ENCODE measurements around the gene SPPL2B.
"Not testable (repeated sequence)": the region's sequence is repeated elsewhere in the genome, so short reads cannot be mapped to it uniquely, and the experiment has no call there.

The SPPL2B gene

DNA sequence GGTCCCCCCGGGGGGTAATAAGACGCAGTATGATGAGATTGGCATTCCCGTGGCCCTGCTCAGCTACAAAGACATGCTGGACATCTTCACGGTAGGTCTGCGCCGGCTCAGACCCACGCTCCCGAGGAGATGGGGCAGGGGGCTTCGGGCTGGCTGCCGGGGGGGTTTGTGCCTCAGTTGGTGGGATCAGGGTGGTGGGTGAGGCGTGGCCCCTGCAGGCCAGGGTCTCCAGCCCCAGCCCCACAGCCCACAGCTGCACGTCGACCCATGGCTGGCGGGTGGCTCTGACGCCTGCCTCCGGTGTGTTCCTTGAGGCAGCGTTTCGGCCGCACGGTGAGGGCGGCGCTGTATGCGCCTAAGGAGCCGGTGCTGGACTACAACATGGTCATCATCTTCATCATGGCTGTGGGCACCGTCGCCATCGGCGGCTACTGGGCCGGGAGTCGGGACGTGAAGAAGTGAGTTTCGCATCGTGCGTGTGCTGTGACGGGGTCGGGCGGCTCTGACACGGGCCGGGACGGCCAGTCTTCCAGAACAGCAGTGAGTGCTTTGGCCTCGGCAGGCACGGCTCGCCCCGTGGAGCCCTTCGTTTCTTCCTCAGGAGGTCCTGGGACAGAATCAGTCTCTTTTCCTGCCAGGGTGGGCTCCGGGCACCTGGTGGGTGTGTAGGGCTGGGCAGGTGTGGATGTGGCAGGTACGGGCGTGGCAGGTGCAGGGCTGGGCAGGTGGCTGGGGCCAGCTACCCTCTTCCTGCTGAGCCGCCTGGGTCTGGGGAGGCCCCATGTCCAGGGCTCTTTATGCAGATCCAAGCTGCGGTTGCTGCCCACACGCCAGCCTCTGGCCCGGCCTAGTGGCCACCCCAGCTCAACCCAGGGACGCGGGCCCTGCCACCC lies 10.5 kb downstream of the SPPL2B start:
- DNase-seq, result no peak

DNA sequence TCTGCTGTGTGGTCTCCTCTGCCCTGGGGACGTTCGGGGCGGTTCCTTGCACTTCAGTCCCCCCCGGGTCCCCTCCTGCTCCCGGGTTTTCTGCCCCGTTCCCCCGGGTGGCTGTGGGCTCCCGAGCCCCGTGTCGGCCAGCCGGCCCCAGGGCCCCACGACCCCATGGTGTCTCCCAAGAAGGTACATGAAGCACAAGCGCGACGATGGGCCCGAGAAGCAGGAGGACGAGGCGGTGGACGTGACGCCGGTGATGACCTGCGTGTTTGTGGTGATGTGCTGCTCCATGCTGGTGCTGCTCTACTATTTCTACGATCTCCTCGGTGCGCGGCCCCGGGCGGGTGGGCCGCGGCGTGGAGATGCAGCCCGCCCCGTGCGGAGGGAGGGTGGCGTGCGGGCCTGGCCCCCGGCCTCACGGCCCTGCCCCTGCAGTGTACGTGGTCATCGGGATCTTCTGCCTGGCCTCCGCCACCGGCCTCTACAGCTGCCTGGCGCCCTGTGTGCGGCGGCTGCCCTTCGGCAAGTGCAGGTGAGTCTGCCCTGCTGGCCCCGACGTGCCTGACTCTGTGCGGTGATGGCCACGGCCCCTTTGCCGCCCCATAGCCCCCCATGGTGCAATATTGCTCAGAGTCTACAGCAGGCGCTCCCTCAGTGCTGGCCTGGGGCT lies 11.3 kb downstream of the SPPL2B start:
- no peak for DNase-seq

DNA sequence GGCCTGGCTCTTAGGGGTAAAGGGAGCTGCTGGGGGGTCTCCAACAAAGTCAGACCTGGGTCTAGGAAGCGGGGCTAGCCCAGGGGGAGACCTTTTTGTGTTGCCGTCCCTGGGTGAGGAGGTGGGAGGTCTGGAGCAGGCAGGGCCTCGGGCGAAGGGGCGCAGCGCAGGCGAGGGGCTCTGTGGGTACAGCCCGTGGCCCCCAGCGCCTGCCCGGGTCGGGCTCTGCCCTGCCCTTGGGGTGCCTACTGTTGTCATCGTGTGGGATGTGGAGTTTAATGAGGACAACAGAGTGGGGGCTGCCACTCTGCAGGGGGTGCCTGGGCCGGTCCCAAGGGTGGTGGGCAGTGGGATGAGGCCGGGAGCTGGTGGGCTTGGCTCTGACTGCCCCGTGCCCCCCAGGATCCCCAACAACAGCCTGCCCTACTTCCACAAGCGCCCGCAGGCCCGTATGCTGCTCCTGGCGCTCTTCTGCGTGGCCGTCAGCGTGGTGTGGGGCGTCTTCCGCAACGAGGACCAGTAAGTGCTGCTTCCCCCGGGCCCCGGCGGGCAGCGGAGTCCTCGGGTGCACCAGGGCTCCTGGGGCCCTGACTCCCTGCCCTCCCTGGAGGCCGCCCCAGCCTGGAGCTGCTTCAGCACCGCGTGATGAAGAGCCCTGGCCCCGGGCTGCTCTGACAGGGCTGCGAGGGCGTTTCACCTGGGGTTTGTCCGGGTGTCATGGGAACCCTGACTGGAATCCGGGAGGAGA lies 12.2 kb downstream of the SPPL2B start:
- DNase-seq, result no peak

DNA sequence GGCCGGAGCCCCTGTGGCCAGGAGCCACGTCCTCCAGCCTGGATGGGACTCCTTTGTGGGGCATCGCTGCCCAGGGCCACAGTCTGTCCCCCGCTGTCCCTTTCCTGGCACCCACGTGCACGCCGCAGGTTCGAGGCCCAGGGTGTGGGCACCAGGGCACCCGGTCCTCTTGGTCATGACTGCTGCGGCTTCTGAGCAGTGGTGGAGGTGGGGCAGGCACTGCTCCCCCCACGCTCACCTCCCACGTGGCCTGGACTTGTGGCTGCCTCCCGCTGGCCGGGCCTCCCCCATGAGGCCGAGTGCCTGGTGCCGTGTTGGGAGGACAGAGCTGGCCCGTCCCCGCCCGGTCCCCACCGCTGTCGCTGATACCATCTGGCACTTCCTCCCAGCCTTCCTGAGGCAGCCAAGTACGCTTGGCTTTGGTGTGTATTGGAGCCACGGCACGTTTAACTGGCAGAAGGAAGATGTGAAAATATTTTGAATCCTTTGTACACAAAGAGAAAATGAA lies 12.8 kb downstream of the SPPL2B start:
- DNase-seq, result no peak

DNA sequence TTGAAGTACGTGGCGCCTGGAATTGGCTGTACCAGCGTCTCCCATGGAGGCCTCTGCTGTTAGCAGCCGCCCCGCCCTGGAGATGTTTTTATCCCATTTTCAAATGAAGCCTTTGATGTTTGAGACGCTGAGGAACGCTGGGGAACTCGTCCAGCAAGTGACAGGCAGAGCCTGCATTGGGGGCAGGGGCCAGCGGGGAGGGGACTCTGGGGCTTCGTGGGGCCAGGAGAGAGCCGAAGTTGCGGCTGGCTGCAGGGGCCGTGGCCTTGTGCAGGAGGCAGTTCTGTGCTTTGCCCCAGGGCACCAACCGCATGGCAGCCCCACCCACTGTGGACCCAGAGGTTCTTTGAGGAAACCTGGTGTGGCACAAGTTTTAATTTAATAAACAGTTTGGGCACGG lies 13.5 kb downstream of the SPPL2B start:
- no peak for DNase-seq

DNA sequence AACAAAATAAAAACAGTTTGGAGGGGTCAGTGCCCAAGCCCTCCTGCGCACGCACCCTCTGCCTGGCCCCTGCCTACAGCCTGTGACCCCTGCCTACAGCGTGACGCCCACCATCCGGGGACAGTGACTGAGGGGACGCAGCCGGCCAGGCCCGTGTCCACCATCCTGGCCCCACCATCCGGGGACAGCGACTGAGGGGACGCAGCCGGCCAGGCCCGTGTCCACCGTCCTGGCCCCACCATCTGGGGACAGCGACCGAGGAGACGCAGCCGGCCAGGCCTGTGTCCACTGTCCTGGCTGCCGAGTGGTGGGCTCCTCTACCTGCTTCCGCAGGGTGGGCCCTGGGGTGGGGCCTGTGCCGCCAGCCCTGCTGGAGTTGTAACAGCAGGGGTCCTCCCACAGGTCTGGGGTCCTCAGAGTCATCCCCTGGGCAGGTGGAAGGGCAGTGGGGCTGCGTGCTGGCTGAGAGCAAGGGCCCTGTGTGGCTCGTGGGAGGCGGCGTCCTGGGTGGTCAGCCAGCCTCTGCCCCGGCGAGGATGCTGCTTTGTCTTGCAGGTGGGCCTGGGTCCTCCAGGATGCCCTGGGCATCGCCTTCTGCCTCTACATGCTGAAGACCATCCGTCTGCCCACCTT lies 14.3 kb downstream of the SPPL2B start:
- DNase-seq, result no peak

DNA sequence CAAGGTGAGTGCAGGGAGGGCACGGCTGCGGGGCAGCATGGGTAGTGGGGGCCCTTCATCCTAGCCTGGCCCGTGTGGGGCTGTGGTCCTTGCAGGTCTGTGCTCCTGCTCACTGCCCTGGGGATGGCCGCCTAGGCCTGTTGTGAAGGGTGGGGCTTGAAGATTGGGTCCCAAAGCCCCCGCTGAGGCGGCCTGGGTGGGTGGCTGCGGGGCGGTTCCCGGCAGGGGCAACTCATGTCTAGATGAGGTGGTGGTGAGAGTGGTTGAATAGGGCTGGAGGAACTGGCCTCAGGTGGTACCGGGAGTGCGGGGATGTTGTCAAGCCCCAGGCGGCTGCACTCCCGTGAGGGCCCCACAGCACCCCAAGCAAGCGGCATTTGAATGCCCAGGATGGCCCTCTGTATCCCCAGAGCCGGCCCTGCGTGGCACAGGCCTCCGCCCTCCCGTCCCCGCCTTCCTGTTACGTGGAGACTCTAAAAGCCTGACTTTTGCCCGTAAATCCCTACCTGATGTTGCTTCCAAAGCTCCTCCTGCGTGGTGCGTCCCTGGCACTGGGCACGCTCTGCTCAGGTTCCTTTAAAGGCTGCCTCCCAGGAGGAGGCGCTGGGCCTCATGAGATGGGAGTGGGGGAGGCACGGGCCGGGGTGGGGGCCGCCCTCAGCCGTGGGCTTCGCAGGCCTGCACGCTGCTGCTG lies 15.0 kb downstream of the SPPL2B start:
- DNase-seq, result no peak

DNA sequence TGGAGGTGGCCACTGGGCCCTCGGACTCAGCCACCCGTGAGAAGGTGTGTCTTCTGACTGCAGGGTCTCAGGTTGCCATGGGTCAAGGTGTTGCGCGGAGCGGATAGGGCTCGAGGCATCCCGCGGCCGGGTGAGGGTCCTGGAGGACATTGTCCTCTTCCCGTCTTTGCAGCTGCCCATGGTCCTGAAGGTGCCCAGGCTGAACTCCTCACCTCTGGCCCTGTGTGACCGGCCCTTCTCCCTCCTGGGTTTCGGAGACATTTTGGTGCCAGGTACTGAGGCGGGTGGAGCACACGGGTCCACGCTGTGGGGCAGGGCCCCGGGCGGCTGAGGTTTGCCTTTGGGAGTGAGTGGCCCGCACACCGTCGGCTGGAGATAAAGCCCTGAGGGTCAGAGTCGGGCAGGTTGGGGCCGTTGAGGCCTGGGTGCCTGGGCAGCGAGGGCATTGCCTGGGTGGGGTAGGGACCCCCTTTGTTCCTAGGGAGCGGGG lies 15.9 kb downstream of the SPPL2B start:
- no peak for DNase-seq

DNA sequence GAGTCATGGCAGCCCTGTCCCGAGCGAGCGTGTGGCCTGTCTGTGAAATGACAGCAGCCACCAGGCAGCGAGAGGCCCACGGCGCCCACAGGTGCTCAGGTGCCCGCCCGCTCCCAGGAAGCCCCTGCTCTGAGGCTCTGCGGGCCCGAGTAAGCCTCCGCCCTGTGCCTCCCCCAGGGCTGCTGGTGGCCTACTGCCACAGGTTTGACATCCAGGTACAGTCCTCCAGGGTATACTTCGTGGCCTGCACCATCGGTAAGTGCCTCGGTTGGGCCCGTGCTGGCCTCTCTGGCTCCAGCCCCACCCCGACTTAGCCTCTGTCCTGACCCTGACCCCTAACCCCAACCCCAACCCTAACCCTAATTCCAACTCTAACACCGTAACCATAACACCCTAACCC lies 16.6 kb downstream of the SPPL2B start:
- no peak for DNase-seq

DNA sequence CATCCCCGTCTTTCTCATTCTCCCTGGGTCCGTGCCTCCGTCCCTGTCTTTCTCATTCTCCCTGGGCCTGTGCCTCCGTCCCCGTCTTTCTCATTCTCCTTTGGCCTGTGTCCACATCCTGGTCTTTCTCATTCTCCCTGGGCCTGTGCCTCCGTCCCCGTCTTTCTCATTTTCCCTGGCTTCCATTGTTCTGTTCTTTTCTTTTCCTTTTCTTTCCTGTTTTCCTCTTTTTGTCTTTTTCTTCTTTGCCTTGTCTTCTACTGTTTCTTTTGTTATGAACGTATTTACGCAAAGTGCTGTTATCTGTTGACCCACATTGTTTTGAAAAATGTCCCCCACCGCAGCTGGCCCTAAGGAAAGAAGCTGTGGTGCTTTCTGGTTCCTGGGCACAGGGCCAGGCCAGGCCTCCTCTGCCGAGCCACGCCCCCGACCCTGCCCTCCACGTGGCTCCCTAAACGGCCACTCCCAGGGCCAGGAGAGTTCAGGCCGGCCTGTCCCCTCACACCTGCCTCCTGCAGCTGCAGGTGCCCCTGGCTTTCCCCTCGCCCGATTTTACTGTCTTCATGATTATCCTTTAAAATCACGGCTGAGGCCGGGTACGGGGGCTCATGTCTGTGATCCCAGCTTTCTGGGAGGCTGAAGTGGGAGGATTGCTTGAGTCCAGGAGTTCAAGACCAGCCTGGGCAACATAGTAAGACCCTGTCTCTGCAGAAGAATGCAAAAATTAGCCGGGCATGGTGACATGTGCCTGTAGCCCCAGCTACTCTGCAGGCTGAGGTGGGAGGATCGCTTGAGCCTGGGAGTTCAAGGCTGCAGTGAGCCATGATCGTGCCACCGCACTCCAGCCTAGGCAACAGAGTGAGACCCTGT lies 17.5 kb downstream of the SPPL2B start:
- no peak for DNase-seq

DNA sequence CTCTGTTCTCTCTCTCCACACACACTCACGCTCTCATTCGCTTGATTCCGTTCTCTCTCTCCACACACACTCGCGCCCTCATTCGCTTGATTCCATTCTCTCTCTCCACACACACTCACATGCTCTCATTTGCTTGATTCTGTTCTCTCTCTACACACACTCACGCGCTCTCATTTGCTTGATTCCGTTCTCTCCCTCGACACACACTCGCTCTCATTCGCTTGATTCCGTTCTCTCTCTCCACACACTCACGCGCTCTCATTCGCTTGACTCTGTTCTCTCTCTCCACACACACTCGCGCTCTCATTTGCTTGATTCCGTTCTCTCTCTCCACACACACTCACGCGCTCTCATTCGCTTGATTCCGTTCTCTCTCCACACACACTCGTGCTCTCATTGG lies 21.3 kb downstream of the SPPL2B start:
- DNase-seq, result not testable (repeated sequence)

DNA sequence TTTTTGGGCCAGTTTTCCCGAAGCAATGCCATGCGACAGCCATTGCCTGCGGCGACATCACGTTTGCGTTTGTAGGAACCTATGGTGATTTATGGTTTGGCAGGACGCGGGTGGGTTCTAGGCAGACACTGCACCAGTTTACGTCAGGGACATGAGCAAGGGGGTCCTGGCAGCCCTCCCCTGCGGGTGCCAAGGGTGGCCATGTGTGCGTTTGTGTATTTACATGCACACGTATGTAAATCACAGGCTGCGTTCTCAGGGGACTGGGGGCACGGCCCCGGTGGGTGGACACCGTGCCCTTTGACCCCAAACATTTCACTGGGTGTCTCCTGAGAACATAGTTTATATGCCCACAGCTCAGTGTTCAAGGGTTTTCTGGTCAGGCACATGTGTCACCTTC lies 22.2 kb downstream of the SPPL2B start:
- DNase-seq, result no peak

DNA sequence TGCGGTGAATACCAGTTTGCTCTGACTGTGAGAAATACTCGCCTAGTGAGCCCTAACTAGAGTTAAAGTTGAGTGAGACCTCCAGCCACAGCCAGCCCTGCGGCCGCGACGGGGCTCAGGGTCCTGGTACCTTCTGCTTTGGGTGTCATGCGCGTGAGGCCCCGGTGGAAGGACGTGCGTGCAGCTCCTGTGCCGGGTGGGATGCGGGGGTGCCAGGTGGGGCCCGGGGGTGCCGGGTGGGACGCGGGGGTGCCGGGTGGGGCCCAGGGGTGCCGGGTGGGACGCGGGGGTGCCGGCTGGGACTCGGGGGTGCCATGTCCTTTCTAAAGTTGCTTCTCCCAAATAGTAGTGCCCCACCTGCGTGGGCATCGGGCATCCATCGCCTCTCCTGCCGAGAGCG lies 23.1 kb downstream of the SPPL2B start:
- no peak for DNase-seq

DNA sequence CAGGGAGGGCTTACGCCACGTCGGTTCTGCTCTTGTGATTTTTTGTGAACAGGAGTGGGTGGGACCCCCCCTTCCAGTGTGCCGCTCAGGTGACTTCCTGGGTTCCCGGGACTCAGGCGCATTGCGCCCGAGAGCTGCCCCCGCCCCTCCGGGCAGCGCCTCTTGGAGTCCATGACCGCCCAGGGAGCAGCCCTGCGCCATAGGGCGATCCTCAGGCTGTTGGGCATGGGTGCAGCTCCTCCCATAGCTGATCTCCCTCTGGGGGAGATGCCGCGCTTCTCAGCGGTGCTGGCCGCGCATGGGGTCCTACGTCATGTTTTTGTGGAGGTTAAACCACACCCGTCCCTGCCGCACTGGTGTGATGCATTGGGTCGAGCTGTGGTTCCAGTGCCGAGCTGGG lies 23.6 kb downstream of the SPPL2B start:
- no peak for DNase-seq

DNA sequence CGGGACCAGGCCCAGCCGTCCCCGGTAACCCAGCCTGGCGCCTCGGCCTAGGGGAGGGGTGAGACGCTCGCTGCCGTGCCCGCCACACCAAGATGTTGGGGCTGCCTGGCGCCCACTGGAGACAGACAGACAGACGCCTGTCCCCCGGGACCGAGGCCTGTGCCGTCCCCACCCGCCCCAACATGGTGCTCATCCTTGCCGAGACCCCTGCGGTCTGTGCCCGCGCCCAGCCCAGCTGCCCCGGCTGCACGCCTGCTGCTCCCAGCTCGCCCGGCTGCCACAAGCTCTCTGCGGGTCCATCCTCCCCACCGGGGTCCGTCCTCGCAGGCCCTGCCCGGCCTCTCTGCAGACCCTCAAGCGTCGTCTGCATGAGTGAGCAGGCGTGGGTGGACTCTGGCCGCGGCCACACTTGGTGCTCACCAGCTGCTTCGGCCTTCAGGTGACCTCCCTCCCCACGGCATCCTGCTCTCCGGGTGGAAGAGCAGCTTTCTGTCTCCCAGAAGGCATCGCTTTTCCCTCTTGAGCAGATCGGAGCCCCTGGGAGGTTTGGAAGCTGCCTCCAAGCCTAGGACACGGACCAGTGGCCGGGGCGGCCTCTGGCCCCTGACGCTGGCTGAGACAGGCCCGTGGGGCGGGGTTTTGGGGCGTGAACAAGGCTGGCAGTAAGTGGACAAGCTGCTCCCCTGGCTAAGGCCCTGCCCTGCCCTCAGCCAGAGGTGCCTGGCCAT lies 24.8 kb downstream of the SPPL2B start:
- no peak for DNase-seq

DNA sequence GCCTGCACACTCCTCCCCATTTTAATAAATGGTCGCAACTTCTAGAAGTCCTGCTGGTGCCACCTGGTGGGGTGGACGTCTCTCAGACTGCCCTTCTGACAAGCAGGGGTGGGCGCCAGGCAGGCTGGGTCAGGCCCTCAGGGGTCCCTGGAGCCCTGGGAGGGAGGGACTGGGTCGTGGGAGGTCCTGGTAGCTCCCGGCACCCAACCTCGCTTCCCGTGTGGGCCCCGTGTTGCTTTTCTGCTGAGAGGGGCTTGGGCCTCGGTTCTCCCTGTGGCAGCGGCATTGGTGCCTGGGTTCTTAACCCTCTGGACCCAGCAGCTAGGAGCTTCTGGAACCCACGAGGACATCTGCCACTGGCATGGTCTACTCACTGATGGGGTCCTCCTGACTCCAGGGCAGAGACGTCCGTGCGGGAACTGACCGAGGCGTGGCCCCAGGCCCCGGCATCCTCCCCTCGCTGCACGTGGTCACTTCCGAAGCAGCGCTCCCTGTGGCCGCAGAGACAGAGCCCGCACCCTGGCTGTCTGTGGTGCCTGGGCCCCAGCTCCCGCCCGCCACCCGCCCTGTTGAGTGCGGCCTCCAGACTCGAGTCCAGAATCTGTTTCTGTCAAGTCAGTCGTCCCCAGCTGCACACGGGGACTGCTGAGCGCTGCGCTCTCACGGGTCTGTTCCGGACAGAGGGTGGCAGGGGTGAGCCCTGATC lies 25.6 kb downstream of the SPPL2B start:
- DNase-seq, result no peak

DNA sequence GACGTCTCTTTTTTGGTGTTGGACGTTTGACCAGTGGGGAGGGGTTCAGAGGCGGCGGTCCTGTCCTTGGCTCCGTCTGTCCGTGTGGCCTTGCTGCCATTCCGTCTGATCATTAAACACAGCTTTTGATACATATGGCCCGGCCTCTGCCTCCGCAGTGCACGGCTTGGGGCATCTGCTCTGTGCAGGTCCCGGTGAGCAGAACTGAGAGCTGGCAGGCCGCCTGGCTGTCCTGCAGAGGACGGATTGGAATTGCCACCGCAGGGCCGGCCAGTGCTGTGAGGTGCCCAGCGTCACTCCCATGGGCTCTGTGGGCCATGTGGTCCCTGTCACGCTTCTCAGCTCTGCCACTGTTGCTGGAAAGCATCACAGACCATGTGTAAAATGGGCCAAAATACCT lies 26.2 kb downstream of the SPPL2B start:
- DNase-seq, result no peak

DNA sequence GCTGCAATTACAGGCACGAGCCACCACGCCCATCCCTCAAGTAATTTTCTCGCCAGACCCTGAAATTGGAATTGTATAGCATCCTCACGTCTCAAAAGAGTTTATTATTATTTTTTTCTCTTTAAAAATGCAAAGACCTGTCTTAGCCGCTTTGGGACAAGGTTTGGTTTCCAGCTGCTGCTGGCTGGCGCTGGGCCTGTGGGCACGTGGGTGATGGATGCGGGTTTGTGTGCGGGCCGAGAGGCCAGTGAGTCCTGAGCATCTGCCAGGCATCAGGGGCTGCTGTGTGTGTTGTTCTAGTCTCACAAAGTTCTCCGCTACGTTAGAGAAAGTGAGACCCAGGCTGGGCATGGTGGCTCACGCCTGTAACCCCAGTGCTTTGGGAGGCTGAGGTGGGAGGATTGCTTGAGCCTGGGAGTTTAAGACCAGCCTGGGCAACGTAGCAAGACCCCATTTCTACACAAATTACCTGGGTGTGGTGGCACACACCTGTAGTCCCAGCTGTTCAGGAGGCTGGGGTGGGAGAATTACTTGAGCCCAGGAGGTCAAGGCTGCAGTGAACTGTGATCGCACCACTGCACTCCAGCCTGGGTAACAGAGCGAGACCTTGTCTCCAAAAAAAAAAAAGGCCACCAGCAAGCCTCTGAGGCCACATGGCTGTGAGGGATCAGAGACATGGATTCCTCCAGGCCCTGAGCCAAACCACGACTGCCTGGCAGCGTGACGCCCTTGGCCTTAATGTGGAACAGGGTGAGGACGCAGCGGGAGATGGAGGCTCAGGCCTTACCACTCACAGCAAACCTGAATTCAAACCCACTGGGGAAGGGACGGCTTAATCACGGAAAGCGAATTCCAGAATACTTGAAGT lies 26.9 kb downstream of the SPPL2B start:
- no peak for DNase-seq
